Esophagus muscularis mucosa (tissue), 4 donors: ENCODE data around the gene SLC22A25. TPM values are rescaled to one million over a fixed set of nuclear protein-coding genes. Genes with fewer than 3 reads are reported as not detected.
"Not testable (repeated sequence)": the region's sequence is repeated elsewhere in the genome, so short reads cannot be mapped to it uniquely, and the experiment has no call there.

Experiments used
- DNase-seq: peaks from one replicate; pipeline ENCODE4 v3.0.0-alpha.2; 2017; ENCODE audit errors: extremely low spot score
- H3K27ac ChIP-seq, 4 donors: fragments of 200-600 bp; sonication (generic); replicated peaks in 1 of 4; 1 replicate in 3 of 4; 2 replicates in 1 of 4; pipeline ENCODE4 v1.5.1; 2016 to 2019; ENCODE audit warnings: mild to moderate bottlenecking in 1 of 4
- H3K27me3 ChIP-seq, 4 donors: fragments of 200-600 bp; sonication (generic); one replicate each; pipeline versions ENCODE4 v1.5.1 to v1.6.0; 2016 to 2019
- H3K36me3 ChIP-seq, 4 donors: fragments of 200-600 bp; sonication (generic); one replicate each; pipeline ENCODE4 v1.5.1; 2016 to 2019
- H3K4me1 ChIP-seq, 4 donors: fragments of 200-600 bp; sonication (generic); one replicate each; pipeline ENCODE4 v1.5.1; 2016 to 2019
- H3K4me3 ChIP-seq, 4 donors: fragments of 200-600 bp; sonication (generic); 1 replicate in 2 of 4; 2 replicates in 2 of 4; pipeline ENCODE4 v1.5.1; 2016 to 2019; ENCODE audit warnings: mild to moderate bottlenecking in 4 of 4, moderate library complexity in 1 of 4
- H3K9me3 ChIP-seq, 4 donors: fragments of 200-600 bp; sonication (generic); 1 replicate in 3 of 4; 2 replicates in 1 of 4; pipeline ENCODE4 v1.5.1; 2016 to 2019
- CTCF ChIP-seq, 3 experiments: fragments of 200-600 bp in 2 of 3; fragments of 450-650 bp in 1 of 3; sonication (generic) in 2 of 3; IDR thresholded peaks; one replicate each; pipeline ENCODE4 v1.5.1; 2017 to 2019; ENCODE audit warnings: antibody characterized with exemption in 3 of 3, mild to moderate bottlenecking in 2 of 3, moderate library complexity in 1 of 3
- EP300 ChIP-seq: sonication (generic); formaldehyde crosslinking; IDR thresholded peaks from one replicate; pipeline ENCODE4 v1.6.1; 2017; ENCODE audit warnings: antibody characterized with exemption
- POLR2A ChIP-seq: fragments of 450-650 bp; IDR thresholded peaks from one replicate; pipeline ENCODE4 v1.6.1; 2017; ENCODE audit warnings: antibody characterized with exemption, moderate library complexity, mild to moderate bottlenecking, low read depth
- POLR2AphosphoS5 ChIP-seq, 2 donors: sonication (generic); formaldehyde crosslinking; IDR thresholded peaks; one replicate each; pipeline ENCODE4 v1.6.1; 2017; ENCODE audit warnings: antibody characterized with exemption in 2 of 2
- WGBS: methylation state at CpG from one replicate; pipeline ENCODE4 v1.1.5; 2018; 5-methylcytosine and 5-hydroxymethylcytosine counted together
- intact Hi-C: fragments of 100-400 bp; cut with DNase I; formaldehyde crosslinking; loops from one replicate; pipeline ENCODE4 v1.15.1; 2023
- total RNA-seq, 4 donors: library from RNA; depleted of rRNA; stranded (reverse); fragments of >200 nt; gene quantifications; one replicate each; pipeline versions ENCODE4 v1.1.0 to v1.2.1, GENCODE V29; 2016

SLC22A25 gene
- total RNA-seq, 4 donors from 2014 or later = not detected

- H3K4me3 ChIP-seq = no peak overlapping the region
- H3K9me3 ChIP-seq = peaks cover 0 to 6% (median 2%) of the 10 kb centered on the region in 4 donors
- H3K36me3 ChIP-seq = no peaks in the 10 kb centered on the region
- intact Hi-C loops = no loop called here
- H3K27me3 ChIP-seq = no peaks in the 10 kb centered on the region
- no peak for DNase-seq
- no peaks in the 10 kb centered on the region for H3K4me1 ChIP-seq
- H3K27ac ChIP-seq = no peak overlapping the region
- TF ChIP-seq POLR2AphosphoS5 (IDR thresholded peaks at IDR 0.05) = no peak
- TF ChIP-seq POLR2A = no peak
- TF ChIP-seq EP300 = no peak
- TF ChIP-seq CTCF (IDR thresholded peaks at IDR 0.05) = no peak
Observed at GRCh38 chr11:63237413-63237812, 6.0 kb downstream of the SLC22A25 start.

GRCh38 chr11:63235471-63236461 is 7.6 kb downstream of the SLC22A25 start:
- 84% methylated on average over 5 of the region's 8 CpGs for WGBS
- H3K27me3 ChIP-seq, H3K36me3 ChIP-seq: not testable (repeated sequence)

DNA sequence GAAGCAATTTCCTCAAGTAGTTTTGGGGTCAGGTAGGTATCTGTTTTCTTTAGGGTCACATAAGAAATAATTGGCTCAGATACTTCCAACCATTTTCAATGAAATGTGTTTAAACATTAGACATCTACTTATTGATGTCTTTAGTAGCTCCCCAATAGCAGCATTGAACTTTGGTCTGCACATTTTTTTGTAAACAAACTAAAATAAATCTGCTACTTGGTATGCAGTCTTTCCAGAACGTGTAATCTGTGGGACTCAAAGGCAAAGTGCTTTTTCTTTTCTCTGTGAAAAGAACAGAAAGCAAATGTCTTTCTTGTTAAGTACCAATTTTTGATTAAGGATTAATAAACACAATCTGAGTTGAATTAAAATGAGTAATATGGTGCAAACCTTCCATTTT is 13.6 kb downstream of the SLC22A25 start:
- intact Hi-C loops = no loop called here
- no peak for TF ChIP-seq POLR2AphosphoS5 (IDR thresholded peaks at IDR 0.05)
- no peak for TF ChIP-seq POLR2A
- H3K4me3 ChIP-seq = no peak overlapping the region
- no peaks in the 10 kb centered on the region for H3K9me3 ChIP-seq
- 19% methylated on average over 1 of the region's 1 CpG for WGBS
- no peaks in the 10 kb centered on the region for H3K36me3 ChIP-seq
- DNase-seq = no peak
- H3K4me1 ChIP-seq = no peaks in the 10 kb centered on the region
- no peak overlapping the region for H3K27ac ChIP-seq
- H3K27me3 ChIP-seq = no peaks in the 10 kb centered on the region

More at GRCh38 chr11:63235471-63236461, 7.6 kb downstream of the SLC22A25 start:
- DNase-seq, intact Hi-C loops, H3K9me3 ChIP-seq, H3K27ac ChIP-seq, H3K4me1 ChIP-seq, H3K4me3 ChIP-seq: not testable (repeated sequence)

GRCh38 chr11:63227521-63228107 is 15.8 kb downstream of the SLC22A25 start:
- H3K27ac ChIP-seq = no peak overlapping the region
- no peaks in the 10 kb centered on the region for H3K4me1 ChIP-seq
- H3K4me3 ChIP-seq = no peak overlapping the region
- no peaks in the 10 kb centered on the region for H3K9me3 ChIP-seq
- WGBS = 75% methylated on average over 1 of the region's 2 CpGs
- no peak for TF ChIP-seq POLR2A
- TF ChIP-seq POLR2AphosphoS5 (IDR thresholded peaks at IDR 0.05) = no peak
- TF ChIP-seq CTCF (IDR thresholded peaks at IDR 0.05) = no peak
- no peak for TF ChIP-seq EP300
- DNase-seq = no peak
- intact Hi-C loops = no loop called here
- no peaks in the 10 kb centered on the region for H3K27me3 ChIP-seq
- no peaks in the 10 kb centered on the region for H3K36me3 ChIP-seq

DNA sequence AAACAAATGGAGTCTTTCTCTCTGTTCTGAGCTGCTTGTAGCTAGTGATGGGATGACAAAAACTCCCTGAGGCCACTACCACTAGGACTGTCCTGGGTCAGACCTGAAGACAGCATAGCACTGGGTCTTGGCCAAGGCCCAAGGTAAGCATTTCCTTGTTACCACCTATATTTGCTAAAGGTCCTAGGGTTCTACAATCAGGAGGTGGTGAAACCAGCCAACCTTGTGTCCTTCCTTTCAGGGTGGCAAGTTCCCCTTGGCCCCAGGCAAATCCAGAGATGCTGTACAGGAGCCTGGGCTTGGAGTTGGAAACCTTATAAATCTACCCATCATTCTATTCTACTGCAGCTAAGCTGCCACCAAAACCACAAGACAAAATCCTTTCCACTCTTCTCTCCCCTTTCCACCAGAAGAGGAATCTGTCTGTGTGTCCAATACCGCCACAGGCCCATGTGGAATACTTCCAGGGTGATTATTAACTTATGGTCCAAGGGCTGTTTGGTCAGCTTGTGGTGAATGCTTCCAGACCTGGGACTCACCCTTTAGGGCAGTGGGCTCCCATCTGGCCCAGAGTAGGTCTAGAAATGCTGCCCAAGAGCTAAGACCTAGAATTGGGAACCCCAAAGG is 16.8 kb downstream of the SLC22A25 start:
- no peak overlapping the region for H3K27ac ChIP-seq
- WGBS = 54% methylated on average over 1 of the region's 1 CpG
- intact Hi-C loops = no loop called here
- no peaks in the 10 kb centered on the region for H3K27me3 ChIP-seq
- H3K9me3 ChIP-seq = no peaks in the 10 kb centered on the region
- TF ChIP-seq EP300 (no peak), POLR2AphosphoS5 (IDR thresholded peaks at IDR 0.05) (no peak), POLR2A (no peak), CTCF (IDR thresholded peaks at IDR 0.05) (no peak)
- no peaks in the 10 kb centered on the region for H3K36me3 ChIP-seq
- H3K4me1 ChIP-seq = no peaks in the 10 kb centered on the region
- H3K4me3 ChIP-seq = no peak overlapping the region
- no peak for DNase-seq
